SK-N-MC (cell line): ENCODE data around the gene SSBP2.

Source experiments
- EZH2 ChIP-seq: fragments of 200-600 bp; sonication (generic); IDR thresholded peaks from one replicate; pipeline ENCODE4 v1.6.1; 2017; ENCODE audit warnings: antibody characterized with exemption
- FOXP2 ChIP-seq: optimal IDR thresholded peaks from 2 replicates; pipeline ENCODE3; 2011; ENCODE audit warnings: mild to moderate bottlenecking, moderate library complexity; ENCODE audit not compliant: insufficient read depth; ENCODE audit errors: extremely low read length, control extremely low read depth
- POLR2AphosphoS5 ChIP-seq: IDR thresholded peaks from 2 replicates; pipeline ENCODE4 v1.6.1; 2012; ENCODE audit warnings: mild to moderate bottlenecking, low read depth, low read length, borderline replicate concordance

- TF ChIP-seq POLR2AphosphoS5, result no peak
- no peak for TF ChIP-seq FOXP2
- no peak for TF ChIP-seq EZH2
These were observed 9.6 kb upstream of the SSBP2 start for GRCh38 chr5:81760521-81760920.
